ENCODE data around the gene MYL12A. TPM values are rescaled to one million over a fixed set of nuclear protein-coding genes. Genes with fewer than 3 reads are reported as not detected.

Gene MYL12A
- total and polyA plus RNA-seq, 2 of the 13 experiments (the other 11 are each of a cell fraction or from before 2014, with no cell fraction given), result 261 to 277 TPM

GRCh38 chr18:3261373-3262233, 14.0 kb downstream of the MYL12A start, which contains the start of gene MYL12B (continued):
- TF ChIP-seq HMGXB3 (CRISPR knock-in tag; IDR thresholded peaks at IDR 0.05; ENCODE audit: borderline replicate concordance) (no peak), SRSF4 (IDR thresholded peaks at IDR 0.05; ENCODE audit: low read depth, low read length, poor library complexity, severe bottlenecking) (no peak), MED8 (CRISPR knock-in tag; IDR thresholded peaks at IDR 0.05; ENCODE audit: insufficient replicate concordance) (no peak), TSC22D2 (CRISPR knock-in tag; IDR thresholded peaks at IDR 0.05; ENCODE audit: borderline replicate concordance) (peak; percentile 54; the same call in 1 of the 2 replicates), HNRNPLL (IDR thresholded peaks at IDR 0.05; ENCODE audit: low read depth, low read length, poor library complexity, severe bottlenecking) (peak; percentile 60), RXRA (CRISPR knock-in tag; IDR thresholded peaks at IDR 0.05) (peak; percentile 76), REPIN1 (CRISPR knock-in tag; IDR thresholded peaks at IDR 0.05; ENCODE audit: borderline replicate concordance, low read depth) (0 out of 2 replicates have a peak, but pooled peaks have one; percentile 58), ZNF576 (CRISPR knock-in tag; IDR thresholded peaks at IDR 0.05) (no peak), KLF15 (CRISPR knock-in tag; IDR thresholded peaks at IDR 0.05; ENCODE audit: borderline replicate concordance) (no peak), THAP7 (CRISPR knock-in tag; IDR thresholded peaks at IDR 0.05) (no peak), DMAP1 (CRISPR knock-in tag; IDR thresholded peaks at IDR 0.05) (peak; percentile 95), ZNF350 (CRISPR knock-in tag; IDR thresholded peaks at IDR 0.05; ENCODE audit: borderline replicate concordance, low read depth) (no peak), PHB2 (IDR thresholded peaks at IDR 0.05; ENCODE audit: partially characterized antibody) (no peak), PPARG (CRISPR knock-in tag; conservative IDR thresholded peaks at IDR 0.05) (peak; percentile 72; the same call in 1 of the 2 replicates), PHF8 (CRISPR knock-in tag; IDR thresholded peaks at IDR 0.05) (peak; percentile 95), ZNF234 (CRISPR knock-in tag; conservative IDR thresholded peaks at IDR 0.05) (0 out of 2 replicates have a peak, but pooled peaks have one; percentile 20), NR2F2 (IDR thresholded peaks at IDR 0.05; ENCODE audit: borderline replicate concordance, low read depth) (peak; percentile 52; the same call in 1 of the 2 replicates), SMAD1 (CRISPR knock-in tag; IDR thresholded peaks at IDR 0.05; ENCODE audit: borderline replicate concordance, low read depth) (no peak), SMC3 (IDR thresholded peaks at IDR 0.05; ENCODE audit: low read length) (no peak), NR2F1 (CRISPR knock-in tag; IDR thresholded peaks at IDR 0.05) (peak; percentile 64 to 78), PLRG1 (conservative IDR thresholded peaks at IDR 0.05) (no peak), ZNF510 (CRISPR knock-in tag; IDR thresholded peaks at IDR 0.05; ENCODE audit: low read depth) (no peak)
